Epithelial cell of proximal tubule (primary cell): ENCODE data around the gene TERT. TPM values are rescaled to one million over a fixed set of nuclear protein-coding genes. Genes with fewer than 3 reads are reported as not detected.
"Not testable (repeated sequence)": the region's sequence is repeated elsewhere in the genome, so short reads cannot be mapped to it uniquely, and the experiment has no call there.

Experiments used
- DNase-seq: peaks from one replicate; pipeline ENCODE4 v3.0.0-alpha.2; 2011; ENCODE audit warnings: low read depth
- H3K4me3 ChIP-seq: 2 replicates; pipeline ENCODE4 v1.5.1; 2011; ENCODE audit warnings: low read depth, mild to moderate bottlenecking, low read length
- CTCF ChIP-seq: conservative IDR thresholded peaks from 2 replicates; pipeline ENCODE4 v1.5.1; 2012; ENCODE audit warnings: low read depth, mild to moderate bottlenecking, low read length
- total RNA-seq: library from RNA; depleted of rRNA; stranded (reverse); fragments of >200 nt; gene quantifications from 2 replicates; pipeline ENCODE4 v1.2.3, GENCODE V29; 2015

Gene TERT
- total RNA-seq, 1 donor from 2014 or later: not detected

- DNase-seq: no peak
- H3K4me3 ChIP-seq: no peak overlapping the region
- no peak for TF ChIP-seq CTCF
These were observed 16.7 kb downstream of the TERT start for GRCh38 chr5:1278216-1278615.

- no peak overlapping the region for H3K4me3 ChIP-seq
- no peak for TF ChIP-seq CTCF
- no peak for DNase-seq
These were observed 17.1 kb downstream of the TERT start for GRCh38 chr5:1277781-1278180.

GRCh38 chr5:1277331-1277730, 17.5 kb downstream of the TERT start:
- no peak for DNase-seq
- no peak for TF ChIP-seq CTCF
- H3K4me3 ChIP-seq: no peak overlapping the region

GRCh38 chr5:1276930-1277329, 17.9 kb downstream of the TERT start:
- no peak for DNase-seq
- TF ChIP-seq CTCF: no peak
- no peak overlapping the region for H3K4me3 ChIP-seq

GRCh38 chr5:1275397-1276391, 19.2 kb downstream of the TERT start:
- DNase-seq: not testable (repeated sequence)

GRCh38 chr5:1274471-1274870, 20.4 kb downstream of the TERT start:
- no peak for TF ChIP-seq CTCF
- no peak for DNase-seq
- no peak overlapping the region for H3K4me3 ChIP-seq

More at GRCh38 chr5:1275397-1276391, 19.2 kb downstream of the TERT start:
- H3K4me3 ChIP-seq: not testable (repeated sequence)

- no peak for TF ChIP-seq CTCF
- no peak for DNase-seq
- no peak overlapping the region for H3K4me3 ChIP-seq
These were observed 21.1 kb downstream of the TERT start for GRCh38 chr5:1273745-1274144.
